ENCODE results near the gene ALKBH4.
"Not testable (repeated sequence)": the region's sequence is repeated elsewhere in the genome, so short reads cannot be mapped to it uniquely, and the experiment has no call there.

GRCh38 chr7:102494026-102494425 lies 29.4 kb upstream of the ALKBH4 start:
- TF ChIP-seq CTCF (optimal IDR thresholded peaks at IDR 0.05 in 1 of 3, IDR thresholded peaks at IDR 0.05 in 1 of 3, conservative IDR thresholded peaks at IDR 0.05 in 1 of 3; ENCODE audit: extremely low read depth in 1 of 3, insufficient read depth in 2 of 3, low read length in 3 of 3); EZH2 (IDR thresholded peaks at IDR 0.05; ENCODE audit: low read length): not testable (repeated sequence)
